HG02610 (cell line): ENCODE measurements around the gene LINS1.

Experiments used
- ATAC-seq: cut with Tn5 transposase; IDR thresholded peaks from one replicate; pipeline ENCODE4 v1.9.1; 2021; ENCODE audit warnings: mild to moderate bottlenecking, moderate library complexity; ENCODE audit not compliant: unreplicated experiment

The LINS1 gene

DNA sequence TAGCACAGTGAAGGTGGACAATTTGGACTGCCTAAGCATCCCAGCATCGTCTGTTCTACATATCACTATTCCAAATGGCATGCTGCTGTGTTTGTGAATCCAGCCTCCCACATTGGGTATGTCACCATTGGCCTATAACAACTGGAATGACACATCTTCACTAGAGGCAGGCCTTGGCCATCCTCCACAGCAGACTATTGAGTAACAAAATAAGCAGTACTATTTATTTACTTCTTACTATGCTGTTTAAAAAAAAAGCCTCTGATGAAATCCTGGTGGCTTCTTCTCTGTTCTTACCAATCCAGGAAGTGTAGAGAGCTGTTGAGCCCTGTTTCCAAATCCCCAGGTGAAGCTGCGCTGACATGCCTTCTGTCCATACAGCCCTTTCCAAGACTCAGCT lies 42.7 kb downstream of the LINS1 start:
- no peak for ATAC-seq

DNA sequence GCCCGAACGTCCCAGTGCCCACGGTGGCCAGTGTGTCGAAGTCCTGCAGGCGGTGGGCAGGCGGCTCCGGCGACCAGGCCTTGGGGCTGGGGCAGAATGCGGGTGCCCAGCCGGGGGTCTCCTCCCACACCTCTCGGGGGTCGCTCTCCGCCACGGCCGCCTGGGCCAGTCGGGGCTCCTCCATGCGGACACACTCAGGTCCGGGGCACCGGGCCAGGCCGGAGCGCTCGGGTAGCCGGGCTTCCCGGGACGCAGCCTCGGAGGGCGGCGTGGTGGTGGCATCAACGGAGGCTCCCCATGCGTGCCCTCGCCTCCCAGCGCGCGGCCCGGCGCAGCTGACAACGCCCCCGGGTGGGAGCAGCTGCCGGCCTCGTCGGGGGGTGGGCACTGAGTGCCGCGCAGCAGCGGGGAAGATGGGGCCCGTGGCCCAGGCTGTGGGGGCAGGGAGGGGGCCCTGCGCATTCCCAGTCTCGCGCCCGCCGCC lies 43.2 kb downstream of the LINS1 start:
- no peak for ATAC-seq

DNA sequence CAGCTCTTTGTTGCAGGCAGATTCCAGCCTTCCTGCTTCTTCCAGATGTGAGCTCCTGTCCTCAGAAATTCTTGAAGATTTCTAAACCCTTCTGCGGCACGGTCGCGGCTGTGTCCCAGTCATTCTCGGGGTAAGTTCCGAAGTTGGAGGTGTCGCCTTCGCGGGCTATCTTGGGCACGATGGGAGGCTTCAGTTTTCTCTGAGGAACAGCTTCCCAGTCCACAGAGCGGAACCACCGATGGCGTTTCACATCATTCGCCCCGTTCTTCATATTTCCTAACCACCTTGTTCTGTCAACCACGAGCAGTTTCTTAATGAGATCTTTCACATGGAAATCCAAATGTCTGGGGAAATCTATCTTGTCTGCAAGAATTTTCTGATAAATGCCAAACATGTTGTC lies 48.5 kb downstream of the LINS1 start:
- ATAC-seq, result no peak

DNA sequence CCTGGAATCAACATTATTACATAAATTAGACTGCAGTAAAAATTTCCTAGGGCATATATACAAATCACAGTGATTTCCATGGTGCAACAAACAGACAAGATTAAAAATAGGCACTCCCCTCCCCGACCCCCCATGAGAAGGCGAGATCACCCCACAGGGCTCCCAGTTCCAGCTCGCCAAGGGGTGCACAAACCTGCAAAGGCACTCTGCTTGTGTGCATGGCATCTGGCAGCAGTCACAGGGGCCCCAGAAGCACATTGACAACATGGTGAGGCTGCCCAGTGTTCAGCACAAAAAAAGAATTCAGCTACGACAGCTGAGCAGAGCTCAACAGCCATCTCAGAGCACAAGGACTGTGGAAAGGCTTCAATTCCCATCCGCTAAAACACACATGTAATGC lies 54.0 kb downstream of the LINS1 start:
- no peak for ATAC-seq

DNA sequence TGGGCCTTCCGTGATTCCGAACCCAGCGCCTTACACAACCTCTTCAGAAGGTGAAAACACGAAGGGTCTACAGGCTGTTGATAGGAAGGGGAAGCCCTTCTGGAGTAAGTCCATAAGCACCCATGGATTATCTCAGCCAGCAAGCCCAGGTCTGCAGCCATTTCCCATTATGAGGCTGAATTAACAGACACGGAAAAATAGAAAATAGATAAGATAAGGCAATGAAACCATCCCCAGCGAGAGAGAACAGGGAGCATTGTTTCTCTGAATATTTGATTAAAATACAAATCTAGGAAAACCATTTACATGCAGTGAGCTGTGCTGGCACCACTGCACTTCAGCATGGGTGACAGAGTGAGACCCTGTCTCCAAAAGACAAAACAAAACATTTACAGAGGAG lies 57.0 kb downstream of the LINS1 start:
- no peak for ATAC-seq

DNA sequence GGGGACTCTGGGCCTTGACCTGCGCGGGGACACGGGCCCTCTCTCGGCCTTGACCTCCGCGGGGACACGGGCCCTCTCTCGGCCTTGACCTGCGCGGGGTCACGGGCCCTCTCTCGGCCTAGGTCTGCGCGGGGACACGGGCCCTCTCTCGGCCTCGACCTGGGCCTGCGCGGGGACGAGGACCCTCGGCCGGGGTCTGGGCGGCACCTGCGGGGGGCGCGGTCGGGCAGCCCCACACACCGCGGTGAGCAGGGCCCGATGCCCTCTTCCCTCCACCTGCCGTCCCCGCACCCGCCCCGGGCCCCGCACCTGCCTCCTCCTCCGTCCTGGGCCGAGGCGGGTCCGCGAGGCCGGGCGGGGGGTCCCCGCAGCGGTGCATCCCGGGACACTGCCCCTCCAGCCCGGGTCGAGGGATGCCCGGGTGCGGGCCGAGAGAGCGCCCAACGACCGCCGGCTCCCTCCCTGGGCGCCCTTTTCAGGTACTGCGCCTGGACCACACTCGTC lies 57.6 kb downstream of the LINS1 start:
- ATAC-seq, result no peak

DNA sequence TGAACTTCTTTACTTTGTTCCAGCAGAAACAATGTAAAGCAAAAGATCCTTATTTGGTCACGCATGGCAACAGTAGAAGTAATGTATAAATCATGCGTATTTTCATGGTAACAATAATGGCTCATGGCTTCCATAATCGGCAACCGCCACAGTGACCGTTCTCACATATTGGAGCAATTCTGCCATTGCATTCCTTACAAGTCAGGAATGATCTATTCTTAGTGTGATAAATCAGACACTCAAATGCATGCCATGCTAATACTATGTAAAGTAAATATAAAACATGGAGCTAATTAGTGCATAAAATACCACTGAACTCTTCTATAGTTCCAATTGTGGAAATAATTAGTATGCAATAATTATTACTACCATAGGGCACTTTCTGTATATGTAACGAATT lies 59.7 kb downstream of the LINS1 start:
- ATAC-seq, result no peak

DNA sequence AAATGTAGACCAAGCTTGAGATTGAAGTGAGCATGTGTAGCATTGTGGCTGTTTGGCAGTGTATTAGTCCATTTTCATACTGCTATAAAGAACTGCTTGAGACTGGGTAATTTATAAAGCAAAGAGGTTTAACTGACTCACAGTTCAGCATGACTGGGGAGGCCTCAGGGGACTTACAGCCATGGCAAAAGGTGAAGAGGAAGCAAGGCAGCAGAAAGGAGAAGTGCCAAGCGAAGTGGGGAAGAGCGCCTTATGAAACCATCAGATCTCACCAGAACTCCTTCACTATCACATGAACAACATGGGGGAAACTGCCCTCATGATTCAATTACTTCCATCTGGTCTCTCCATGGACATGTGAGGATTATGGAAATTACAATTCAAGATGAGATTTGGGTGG lies 64.7 kb downstream of the LINS1 start:
- ATAC-seq, result peak; percentile 68

DNA sequence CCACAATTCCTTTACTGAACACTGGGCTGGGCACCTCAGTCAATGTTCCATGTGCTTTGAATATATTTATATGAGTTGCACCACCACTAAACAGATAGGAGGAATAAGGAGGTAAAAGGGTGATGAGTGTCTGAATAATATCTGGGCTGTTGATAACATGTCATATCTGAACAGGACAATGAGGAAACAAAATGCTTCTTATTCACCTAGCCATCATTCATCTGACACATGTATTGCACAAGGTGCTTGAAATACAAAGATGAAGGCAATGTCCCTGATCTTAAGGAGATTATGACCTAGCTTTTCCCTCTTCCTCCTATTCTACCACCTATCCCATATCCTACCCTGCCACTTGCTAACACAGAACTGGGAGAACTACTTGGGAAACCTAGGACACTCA lies 65.3 kb downstream of the LINS1 start:
- no peak for ATAC-seq

DNA sequence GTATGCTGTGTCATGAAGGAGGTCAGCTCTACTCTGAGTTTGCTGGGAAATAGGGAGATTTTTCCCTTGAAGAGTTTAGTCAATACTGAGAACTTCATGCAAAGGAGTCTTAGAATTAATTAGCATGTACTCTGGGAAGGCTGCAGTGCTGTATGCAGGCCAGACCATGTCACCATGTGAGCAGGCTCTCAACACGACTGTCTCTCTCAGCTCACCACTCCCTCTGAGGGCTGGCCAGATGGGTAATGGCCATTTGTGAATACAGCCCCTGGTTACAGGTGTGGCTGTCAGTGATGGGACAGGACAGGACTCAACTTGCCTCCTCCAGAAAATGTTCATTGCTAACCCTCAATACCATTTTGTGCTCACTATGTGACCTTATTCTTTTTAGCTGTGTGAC lies 68.1 kb downstream of the LINS1 start:
- ATAC-seq, result no peak

DNA sequence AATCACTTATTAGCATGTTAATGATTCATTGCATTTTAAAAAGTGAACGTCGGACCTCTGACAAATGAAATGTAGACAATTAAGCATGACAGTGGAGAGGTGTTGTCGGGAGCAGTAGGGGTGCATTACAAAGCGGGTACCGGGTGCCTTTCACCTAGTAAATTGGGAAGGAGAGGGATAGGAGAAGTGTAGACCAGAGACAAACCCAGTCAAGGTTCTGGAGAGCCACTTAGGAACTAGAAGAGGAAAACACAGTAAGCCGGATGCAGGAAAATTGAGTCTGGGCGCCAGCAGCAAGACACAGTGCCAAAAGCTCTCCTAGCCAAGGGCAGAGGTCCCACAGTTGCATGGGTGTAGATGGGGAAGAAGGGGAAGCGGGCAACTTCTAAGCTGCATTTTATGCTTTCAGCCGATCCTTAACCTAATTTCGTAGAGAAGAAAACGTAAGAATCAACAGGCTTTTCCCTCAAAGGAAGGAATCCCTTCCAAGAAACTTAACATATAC lies 70.1 kb downstream of the LINS1 start:
- no peak for ATAC-seq

DNA sequence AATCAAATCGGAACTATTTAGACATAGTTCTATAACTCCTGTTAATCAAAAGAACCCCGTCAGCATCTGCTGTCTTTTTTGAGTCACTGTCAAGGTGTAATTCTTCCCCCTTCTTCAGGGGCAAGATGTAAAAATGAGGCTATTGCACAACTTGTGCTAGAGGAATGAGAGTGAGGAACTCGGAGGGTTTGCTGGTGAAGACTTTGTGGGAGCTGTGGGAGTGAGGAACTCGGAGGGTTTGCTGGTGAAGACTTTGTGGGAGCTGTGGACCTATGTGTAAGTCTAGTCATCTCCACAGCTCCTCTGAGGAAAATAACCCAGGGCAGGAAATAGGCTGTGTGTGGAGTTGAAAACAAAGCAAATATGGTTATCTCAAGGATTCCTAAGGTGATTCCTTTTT lies 70.8 kb downstream of the LINS1 start:
- ATAC-seq, result no peak

DNA sequence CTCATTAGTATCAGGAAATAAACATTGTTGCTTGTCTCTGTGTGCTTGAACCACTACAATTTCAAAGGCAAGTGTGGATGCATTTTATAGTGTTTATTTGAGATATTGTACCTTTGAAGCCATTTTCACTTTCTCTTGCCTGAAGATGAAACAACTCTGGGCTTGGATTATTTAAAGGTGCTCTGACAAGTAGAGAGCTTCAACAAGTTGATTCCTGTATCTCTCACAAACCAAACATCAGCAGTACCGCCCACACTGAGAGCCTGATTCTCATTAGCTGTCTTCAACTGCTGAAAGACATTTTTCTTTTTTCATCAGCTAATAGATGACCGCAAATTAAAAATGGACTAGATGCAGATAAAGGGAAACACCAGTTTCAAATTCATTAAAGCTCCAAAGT lies 72.4 kb downstream of the LINS1 start:
- ATAC-seq, result no peak

DNA sequence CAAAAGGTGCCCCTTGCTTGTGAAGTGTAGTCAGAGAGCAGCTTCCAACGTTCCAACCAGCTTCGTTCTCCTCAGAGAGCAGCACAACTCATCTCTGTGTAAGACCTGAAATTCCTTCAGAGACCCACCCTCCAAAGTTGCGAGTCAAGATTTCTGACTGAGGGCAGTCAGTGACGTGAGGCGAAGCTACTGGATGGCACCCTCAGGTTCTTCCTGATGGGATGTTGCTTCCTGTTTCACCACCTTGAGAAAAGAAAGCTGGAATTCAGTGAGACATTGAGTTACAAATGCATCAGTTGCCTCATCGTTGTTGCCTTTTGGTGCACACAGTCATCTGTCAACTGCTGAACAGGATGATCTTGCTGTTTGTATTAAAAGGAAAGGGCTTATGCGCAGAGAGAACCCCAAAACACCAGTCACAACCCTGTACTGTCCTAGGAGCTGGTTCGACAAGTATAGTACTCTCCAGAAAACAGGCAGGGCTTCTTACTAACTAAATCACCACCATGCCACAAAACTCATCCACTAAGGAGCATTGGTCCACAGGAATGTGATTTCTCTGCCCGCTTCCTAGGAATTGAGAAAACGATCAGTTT lies 73.1 kb downstream of the LINS1 start, which contains the start of gene CERS3:
TSS of gene CERS3 (minus strand) at position 118 of the 596 bp plus-strand sequence. CDS start 27,101 bp downstream, outside the sequence.
- no peak for ATAC-seq

DNA sequence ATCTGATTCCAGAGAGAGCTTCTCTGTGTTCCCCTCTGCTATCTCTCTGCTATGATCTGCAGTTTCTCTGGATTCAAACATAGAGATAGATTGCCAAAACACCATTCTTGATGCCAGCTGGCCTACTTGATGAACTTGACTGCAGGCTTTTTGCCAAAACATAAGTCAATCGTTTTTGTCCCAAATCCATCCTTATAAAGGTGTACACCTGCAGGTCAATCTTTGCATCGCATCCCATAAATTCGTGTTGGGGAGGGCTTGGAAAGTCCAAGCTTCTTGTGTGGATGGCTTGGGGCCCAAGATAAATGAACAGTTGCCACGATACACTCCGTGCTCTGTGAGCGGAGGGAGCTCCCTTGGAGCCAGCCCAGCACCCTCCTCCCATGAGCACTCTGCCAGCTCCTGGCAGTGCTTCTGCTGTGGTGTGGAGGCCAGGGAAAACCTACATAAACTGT lies 75.9 kb downstream of the LINS1 start:
- no peak for ATAC-seq

DNA sequence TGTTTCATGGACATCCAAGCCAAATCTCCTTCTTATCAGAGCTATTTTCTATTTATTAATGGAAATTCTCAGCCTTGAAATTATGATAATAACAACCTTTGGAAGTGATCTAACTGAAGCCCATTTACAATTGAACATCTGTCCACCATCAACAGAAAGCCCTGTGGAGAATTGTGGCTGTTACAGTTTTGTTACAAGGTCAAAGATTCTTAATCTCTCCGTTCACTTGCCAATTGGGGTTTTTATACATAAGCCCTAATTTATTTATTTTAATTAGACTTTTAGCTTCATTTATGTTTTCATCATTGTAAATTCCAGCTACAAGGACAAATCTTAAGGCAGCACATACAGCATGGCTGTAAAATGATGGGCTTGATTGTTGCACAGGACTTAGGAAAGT lies 76.5 kb downstream of the LINS1 start:
- ATAC-seq, result no peak

DNA sequence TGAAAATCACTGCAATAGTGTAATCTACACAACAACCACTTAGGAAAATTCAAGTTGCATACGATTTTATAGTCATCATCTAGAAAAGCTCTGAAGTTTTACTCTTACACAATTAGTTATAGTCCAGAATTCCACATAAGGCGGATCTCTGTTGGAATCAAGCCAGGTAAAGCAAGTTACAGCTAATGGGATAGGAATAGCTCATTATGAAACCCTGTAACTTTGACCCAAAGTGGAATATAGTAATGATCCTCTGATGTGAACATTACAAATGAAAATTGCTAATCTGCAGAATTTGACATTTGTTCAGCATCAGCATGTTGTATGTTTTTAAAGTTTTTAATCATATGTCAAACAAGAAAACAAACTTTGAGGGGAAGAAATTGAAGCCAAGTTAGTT lies 77.7 kb downstream of the LINS1 start:
- no peak for ATAC-seq

DNA sequence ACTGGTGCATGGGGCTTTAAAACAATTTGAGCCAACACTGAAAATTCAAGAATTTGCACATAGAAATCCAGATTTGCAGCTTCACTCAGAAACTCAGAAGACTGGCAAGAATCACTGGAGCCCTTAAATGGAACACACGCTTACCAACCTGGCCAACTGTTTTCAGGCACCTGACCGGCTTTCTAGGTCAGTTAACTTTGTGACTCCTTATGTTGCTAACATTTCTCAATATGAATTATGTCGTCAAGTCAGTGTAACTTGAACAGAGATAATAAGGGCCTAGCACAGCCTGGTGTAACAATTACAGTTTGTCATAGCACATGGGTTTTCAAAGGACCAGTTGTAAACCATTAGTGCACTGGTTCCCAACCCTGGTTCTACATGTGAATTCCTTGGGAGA lies 80.1 kb downstream of the LINS1 start:
- no peak for ATAC-seq

DNA sequence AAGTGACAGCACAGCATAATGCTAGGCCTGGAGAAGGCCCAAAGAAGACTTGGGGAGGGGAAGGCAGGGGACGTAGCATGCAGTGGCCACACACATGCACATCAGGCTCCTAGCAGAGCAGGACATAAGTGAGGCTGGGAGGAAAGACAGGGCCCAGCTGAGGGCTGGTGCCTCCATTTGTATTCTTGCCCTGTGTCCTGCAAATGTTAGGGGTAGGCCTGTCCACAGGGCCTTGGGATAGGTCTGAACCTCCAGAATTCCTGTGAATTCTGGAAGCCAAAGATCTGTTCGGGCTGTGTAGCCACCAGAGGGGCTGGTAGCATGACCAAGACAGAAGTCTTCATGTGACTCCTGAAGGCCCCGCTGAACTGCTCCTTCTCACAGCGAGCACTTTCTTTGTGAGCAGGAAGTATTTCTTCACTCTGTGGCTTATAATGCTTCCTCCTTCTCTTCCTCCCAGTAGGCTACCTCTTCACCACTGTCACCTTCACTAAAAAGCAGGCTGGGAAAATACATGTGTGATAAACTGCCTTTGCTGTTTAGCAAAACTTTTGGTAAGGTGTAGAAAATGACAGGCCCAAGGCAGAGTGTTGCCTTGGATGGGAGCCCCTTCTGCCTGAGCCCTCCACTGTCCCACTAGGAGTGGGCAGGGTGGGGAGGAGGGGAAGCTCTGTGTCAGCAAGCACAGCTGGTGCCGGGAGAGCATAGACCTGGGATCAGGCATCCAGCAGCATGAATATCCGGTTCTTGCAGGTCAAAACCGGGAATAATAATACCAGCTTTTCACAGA lies 81.7 kb downstream of the LINS1 start:
- ATAC-seq, result no peak

DNA sequence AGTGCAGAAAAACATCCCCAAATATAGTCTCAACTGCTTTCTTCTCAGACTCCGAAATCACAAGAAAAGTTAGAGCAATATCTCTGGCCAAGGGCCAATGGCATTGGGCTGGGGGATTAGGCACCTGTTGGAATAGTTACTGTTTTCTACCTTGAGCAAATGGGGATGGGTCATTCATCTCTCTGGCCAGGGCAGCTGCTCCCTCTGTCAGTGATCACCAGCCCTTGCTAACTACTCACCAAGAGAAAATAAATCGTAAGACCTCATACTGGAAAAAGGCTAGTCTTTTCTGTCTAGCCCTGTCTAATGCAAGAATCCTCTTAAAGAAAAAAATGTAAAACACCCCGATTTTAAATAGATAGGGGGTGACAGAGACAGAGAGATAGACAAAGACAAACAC lies 84.1 kb downstream of the LINS1 start:
- ATAC-seq, result no peak
